ENCODE data around the gene RNASE8.
"Not testable (repeated sequence)": the region's sequence is repeated elsewhere in the genome, so short reads cannot be mapped to it uniquely, and the experiment has no call there.

RNASE8 gene

GRCh38 chr14:21026274-21026987, 31.2 kb upstream of the RNASE8 start:
- DNase-seq = no peak

GRCh38 chr14:21026988-21027315, 30.7 kb upstream of the RNASE8 start:
- DNase-seq = no peak
- in situ Hi-C loops (cut with HindIII; ENCODE audit: low pct_ligation_motif_present, low pct_unique_long_range_greater_than_20kb, low sequenced_read_pairs) = no loop called here

More at GRCh38 chr14:21026274-21026987, 31.2 kb upstream of the RNASE8 start:
- in situ Hi-C loops (cut with HindIII; ENCODE audit: low pct_ligation_motif_present, low pct_unique_long_range_greater_than_20kb, low sequenced_read_pairs) = no loop called here

GRCh38 chr14:21029917-21030316, 27.7 kb upstream of the RNASE8 start, which contains the start of gene TPPP2:
Gene TPPP2, plus strand, starts transcription at chr14:21030217. Its CDS starts 365 bp downstream, at chr14:21030582.
- no peak for DNase-seq
- in situ Hi-C loops (cut with HindIII; ENCODE audit: low pct_ligation_motif_present, low pct_unique_long_range_greater_than_20kb, low sequenced_read_pairs) = no loop called here

- in situ Hi-C loops (cut with HindIII; ENCODE audit: low pct_ligation_motif_present, low pct_unique_long_range_greater_than_20kb, low sequenced_read_pairs) = no loop called here
- DNase-seq = no peak
These were observed 27.1 kb upstream of the RNASE8 start for GRCh38 chr14:21030531-21030930.

- DNase-seq = no peak
- in situ Hi-C loops (cut with HindIII; ENCODE audit: low pct_ligation_motif_present, low pct_unique_long_range_greater_than_20kb, low sequenced_read_pairs) = no loop called here
These were observed 25.1 kb upstream of the RNASE8 start for GRCh38 chr14:21032326-21033132.

GRCh38 chr14:21033133-21033698, 24.4 kb upstream of the RNASE8 start:
- in situ Hi-C loops (cut with HindIII; ENCODE audit: low pct_ligation_motif_present, low pct_unique_long_range_greater_than_20kb, low sequenced_read_pairs) = no loop called here

GRCh38 chr14:21034707-21035106, 22.9 kb upstream of the RNASE8 start, which contains the start of gene RNASE13:
Gene RNASE13, minus strand, starts transcription at chr14:21034807. Its CDS starts 519 bp downstream, at chr14:21034288.
- in situ Hi-C loops (cut with HindIII; ENCODE audit: low pct_ligation_motif_present, low pct_unique_long_range_greater_than_20kb, low sequenced_read_pairs) = no loop called here
- no peak for DNase-seq

More at GRCh38 chr14:21033133-21033698, 24.4 kb upstream of the RNASE8 start:
- no peak for DNase-seq

GRCh38 chr14:21036751-21037150, 20.9 kb upstream of the RNASE8 start:
- in situ Hi-C loops (cut with HindIII; ENCODE audit: low pct_ligation_motif_present, low pct_unique_long_range_greater_than_20kb, low sequenced_read_pairs) = no loop called here
- DNase-seq = no peak

- no peak for DNase-seq
- in situ Hi-C loops (cut with HindIII; ENCODE audit: low pct_ligation_motif_present, low pct_unique_long_range_greater_than_20kb, low sequenced_read_pairs) = no loop called here
These were observed 20.5 kb upstream of the RNASE8 start for GRCh38 chr14:21037156-21037555.

- in situ Hi-C loops (cut with HindIII; ENCODE audit: low pct_ligation_motif_present, low pct_unique_long_range_greater_than_20kb, low sequenced_read_pairs) = no loop called here
- no peak for DNase-seq
These were observed 18.9 kb upstream of the RNASE8 start for GRCh38 chr14:21038441-21039422.

- DNase-seq = peak; percentile 60
- in situ Hi-C loops (cut with HindIII; ENCODE audit: low pct_ligation_motif_present, low pct_unique_long_range_greater_than_20kb, low sequenced_read_pairs) = no loop called here
These were observed 17.8 kb upstream of the RNASE8 start for GRCh38 chr14:21039585-21040369.

- no peak for DNase-seq
- in situ Hi-C loops (cut with HindIII; ENCODE audit: low pct_ligation_motif_present, low pct_unique_long_range_greater_than_20kb, low sequenced_read_pairs) = no loop called here
These were observed 17.2 kb upstream of the RNASE8 start for GRCh38 chr14:21040370-21040925.

- in situ Hi-C loops (cut with HindIII; ENCODE audit: low pct_ligation_motif_present, low pct_unique_long_range_greater_than_20kb, low sequenced_read_pairs); DNase-seq: not testable (repeated sequence)
These were observed 16.7 kb upstream of the RNASE8 start for GRCh38 chr14:21040941-21041340.

GRCh38 chr14:21041676-21042433, 15.8 kb upstream of the RNASE8 start, which contains the start of gene RNASE7:
Gene RNASE7, plus strand, starts transcription at chr14:21042362. Its CDS starts 631 bp downstream, at chr14:21042993.
- DNase-seq = peak; percentile 8
- in situ Hi-C loops (cut with HindIII; ENCODE audit: low pct_ligation_motif_present, low pct_unique_long_range_greater_than_20kb, low sequenced_read_pairs) = no loop called here

GRCh38 chr14:21042918-21043317, 14.7 kb upstream of the RNASE8 start:
- DNase-seq = no peak

GRCh38 chr14:21043387-21043973, 14.1 kb upstream of the RNASE8 start:
- DNase-seq = no peak

More at GRCh38 chr14:21042918-21043317, 14.7 kb upstream of the RNASE8 start:
- in situ Hi-C loops (cut with HindIII; ENCODE audit: low pct_ligation_motif_present, low pct_unique_long_range_greater_than_20kb, low sequenced_read_pairs) = no loop called here

More at GRCh38 chr14:21043387-21043973, 14.1 kb upstream of the RNASE8 start:
- in situ Hi-C loops (cut with HindIII; ENCODE audit: low pct_ligation_motif_present, low pct_unique_long_range_greater_than_20kb, low sequenced_read_pairs) = no loop called here
